Femur (tissue), 1 donor: ENCODE measurements around the gene CAPN2.
"Not testable (repeated sequence)": the region's sequence is repeated elsewhere in the genome, so short reads cannot be mapped to it uniquely, and the experiment has no call there.

Source experiments
- DNase-seq: peaks from one replicate; pipeline ENCODE4 v3.0.0-alpha.2; 2017

CAPN2 gene

GRCh38 chr1:223717123-223717522, 4.8 kb downstream of the CAPN2 start:
- no peak for DNase-seq

DNA sequence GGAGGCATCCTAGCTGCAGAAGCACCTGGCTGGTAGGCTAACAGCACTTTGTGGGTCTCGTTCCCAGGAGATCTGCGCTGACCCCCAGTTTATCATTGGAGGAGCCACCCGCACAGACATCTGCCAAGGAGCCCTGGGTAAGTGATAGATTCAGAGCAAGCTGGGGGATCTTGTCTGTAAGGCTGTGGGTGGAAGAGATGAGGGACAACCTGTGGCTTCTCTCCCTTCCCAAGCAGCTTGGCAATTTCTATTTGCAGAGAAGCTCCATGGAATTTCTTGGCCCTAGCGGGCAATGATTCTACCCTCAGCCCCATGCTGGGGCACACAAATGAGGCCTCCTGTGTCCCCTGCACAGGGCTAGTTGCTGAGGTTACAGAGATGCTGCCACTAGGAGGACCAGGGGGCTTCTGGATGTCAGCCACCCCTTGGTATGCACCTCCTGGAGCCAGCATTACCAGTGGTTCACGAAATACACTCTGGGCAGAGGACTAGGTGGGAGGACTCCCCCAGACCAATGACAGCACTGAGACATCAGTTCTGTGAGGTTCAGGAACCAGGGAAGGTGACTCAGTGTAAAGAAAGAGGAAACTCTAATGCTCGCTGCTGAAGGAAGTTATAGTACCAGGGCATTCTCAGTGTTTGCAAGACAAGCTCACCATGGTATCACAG, 5.5 kb downstream of the CAPN2 start:
- no peak for DNase-seq

GRCh38 chr1:223718850-223719249, 6.5 kb downstream of the CAPN2 start:
- no peak for DNase-seq

DNA sequence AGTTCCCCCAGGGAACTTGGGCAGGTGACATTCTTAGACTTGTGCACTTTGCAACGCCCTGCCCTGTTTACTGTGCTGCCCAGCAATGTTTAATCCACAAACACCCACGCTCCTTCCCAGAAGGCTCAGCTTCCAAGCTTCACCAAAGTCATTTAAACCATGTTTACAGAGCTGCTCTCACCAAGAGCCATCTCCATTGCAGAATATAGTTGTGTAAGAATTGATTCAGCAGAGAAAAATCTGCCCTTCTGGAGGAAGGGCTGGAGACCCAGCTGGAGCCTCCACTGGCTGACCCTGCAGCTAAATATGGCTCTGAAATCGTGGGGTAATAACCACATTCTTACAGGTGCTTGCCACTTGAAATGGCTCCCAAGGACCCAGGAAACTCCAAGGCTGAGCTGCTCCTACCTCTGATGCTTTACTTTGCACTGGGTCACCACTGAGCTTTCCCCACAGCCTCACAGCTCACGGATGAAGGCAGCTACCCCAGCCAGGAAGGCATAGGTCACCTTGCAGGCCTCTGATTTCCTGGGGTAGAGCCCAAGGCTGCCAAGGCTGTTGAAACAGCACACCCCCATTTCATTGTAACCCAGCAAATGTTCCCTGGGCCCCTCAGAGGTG, 8.7 kb downstream of the CAPN2 start:
- DNase-seq, result no peak

DNA sequence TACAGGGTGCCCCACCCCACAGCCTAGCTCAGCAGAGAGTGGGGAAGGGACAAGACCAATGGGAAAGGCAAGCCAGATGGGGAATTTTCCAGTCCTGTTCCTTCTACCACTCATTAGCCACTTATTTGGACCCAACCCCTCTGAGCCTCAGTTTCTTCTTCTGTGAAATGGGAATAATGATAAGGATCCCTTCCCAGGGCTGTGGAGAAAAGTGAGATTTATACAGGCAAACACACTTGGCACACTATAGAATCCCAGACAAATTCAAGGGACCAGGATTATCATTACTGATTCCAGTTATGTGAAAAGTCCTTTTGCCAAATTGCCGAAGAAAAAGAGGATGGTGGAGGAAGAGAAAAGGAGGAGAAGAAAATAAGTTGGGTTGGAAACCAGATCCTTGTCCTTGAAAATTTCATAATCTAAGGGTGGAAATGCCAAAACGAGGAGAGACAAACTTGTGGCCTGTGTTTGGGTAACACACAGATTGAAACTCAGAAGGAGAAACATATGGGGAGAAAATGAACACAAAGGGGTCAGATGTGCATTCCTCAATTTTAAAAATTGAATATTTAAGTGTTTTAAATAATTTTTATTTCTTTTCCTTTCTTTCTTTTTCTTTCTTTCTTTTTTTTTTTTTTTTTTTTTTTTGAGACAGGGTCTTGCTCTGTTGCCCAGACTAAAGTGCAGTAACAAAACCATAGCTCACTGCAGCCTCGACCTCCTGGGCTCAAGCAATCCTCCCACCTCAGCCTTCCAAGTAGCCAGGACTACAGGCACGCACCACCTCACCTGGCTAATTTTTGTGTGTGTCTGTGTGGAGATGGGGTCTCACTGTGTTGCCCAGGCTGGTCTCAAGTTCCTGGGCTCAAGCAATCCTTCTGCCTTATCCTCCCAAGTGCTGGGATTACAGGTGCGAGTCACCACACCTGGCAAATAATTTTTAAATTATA, 9.6 kb downstream of the CAPN2 start:
- no peak for DNase-seq

- no peak for DNase-seq
Measured at GRCh38 chr1:223723351-223723904, 11.1 kb downstream of the CAPN2 start.

DNA sequence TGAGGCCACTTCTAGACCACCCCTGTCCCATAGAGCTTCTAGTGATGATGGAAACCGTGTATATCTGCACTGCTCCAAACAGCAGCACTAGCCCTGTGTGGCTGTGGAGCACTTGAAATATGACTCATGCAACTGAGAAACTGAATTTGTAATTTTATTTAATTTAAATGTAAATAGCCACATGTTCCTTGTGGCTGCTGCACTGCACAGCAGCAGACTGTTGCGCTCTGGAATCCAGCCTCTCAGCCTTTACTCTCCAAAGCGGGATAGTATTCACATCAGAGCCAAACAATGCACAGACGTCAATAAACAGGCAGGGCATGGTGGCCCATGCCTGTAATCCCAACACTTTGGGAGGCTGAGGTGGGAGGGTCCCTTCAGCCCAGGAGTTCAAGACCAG, 12.0 kb downstream of the CAPN2 start:
- no peak for DNase-seq

DNA sequence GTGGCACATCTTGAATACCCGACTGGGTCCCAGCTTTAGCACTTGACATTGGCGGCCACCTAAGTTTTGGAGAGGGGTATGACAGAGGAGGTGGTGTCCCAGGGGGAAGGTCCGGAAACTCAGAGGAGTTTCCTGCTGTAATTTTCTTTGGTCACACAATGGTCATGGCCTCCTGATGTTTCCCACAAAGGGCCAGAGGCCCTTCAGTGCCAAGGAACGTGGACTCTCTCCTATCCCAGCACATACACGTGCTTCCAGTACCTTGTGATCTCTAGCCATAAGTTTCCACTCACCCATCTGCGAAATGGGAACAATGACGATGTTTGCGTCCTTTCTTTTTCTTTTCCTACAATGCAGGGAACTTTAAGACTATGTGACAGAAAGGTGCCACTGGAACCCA, 13.2 kb downstream of the CAPN2 start:
- DNase-seq, result no peak

- DNase-seq, result peak; percentile 86
Measured at GRCh38 chr1:223726380-223727001, 14.2 kb downstream of the CAPN2 start.

- no peak for DNase-seq
Measured at GRCh38 chr1:223727541-223727940, 15.2 kb downstream of the CAPN2 start.

DNA sequence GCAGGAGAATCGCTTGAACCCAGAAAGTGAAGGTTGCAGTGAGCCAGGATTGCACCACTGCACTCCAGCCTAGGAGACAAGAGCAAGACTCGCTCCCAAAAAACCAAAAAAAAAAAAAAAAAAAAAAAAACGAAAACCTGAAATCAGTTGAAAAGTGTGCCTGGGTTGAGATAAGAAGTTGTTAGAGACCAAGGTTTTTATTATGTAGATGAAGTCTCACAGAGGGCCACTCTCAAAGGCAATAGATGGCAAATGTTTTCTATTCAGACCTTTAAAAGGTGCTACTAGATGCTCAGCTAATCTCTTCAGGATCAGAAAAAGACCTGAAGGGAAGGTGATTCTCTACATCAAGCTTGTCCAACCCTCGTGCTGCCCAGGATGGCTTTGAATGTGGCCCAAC, 17.6 kb downstream of the CAPN2 start:
- no peak for DNase-seq

DNA sequence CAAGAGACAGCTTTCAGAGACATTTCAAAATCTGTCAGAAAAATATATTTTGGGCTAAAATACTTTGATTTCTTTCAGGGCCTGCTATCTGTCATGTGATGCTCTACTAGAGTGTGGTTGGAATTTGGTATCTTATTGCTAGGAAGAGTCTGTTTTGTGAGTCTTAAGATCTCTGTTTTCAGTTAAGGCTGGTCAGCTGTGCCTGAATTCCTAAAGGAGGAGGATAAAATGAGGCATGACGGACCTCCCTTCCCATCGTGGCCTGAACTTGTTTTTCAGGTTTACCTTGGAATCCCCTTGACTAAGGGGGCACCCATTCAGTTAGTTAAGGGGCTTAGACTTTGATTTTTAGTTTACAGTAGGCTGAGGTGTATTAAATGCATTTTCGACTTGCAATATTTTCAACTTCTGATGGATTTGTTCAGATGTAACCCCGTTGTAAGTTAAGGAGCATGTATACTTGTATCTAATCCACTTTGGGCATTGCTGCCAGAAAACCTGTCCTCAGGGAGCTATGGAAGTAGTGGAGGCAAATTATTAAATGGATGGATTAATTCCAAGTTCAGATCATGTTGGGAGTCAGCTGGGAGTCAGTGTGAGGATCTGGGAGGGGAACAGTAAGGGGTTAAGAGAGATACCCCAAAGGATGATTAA, 18.3 kb downstream of the CAPN2 start:
- DNase-seq, result no peak

- DNase-seq, result peak; percentile 71
Measured at GRCh38 chr1:223731133-223731770, 18.9 kb downstream of the CAPN2 start.

DNA sequence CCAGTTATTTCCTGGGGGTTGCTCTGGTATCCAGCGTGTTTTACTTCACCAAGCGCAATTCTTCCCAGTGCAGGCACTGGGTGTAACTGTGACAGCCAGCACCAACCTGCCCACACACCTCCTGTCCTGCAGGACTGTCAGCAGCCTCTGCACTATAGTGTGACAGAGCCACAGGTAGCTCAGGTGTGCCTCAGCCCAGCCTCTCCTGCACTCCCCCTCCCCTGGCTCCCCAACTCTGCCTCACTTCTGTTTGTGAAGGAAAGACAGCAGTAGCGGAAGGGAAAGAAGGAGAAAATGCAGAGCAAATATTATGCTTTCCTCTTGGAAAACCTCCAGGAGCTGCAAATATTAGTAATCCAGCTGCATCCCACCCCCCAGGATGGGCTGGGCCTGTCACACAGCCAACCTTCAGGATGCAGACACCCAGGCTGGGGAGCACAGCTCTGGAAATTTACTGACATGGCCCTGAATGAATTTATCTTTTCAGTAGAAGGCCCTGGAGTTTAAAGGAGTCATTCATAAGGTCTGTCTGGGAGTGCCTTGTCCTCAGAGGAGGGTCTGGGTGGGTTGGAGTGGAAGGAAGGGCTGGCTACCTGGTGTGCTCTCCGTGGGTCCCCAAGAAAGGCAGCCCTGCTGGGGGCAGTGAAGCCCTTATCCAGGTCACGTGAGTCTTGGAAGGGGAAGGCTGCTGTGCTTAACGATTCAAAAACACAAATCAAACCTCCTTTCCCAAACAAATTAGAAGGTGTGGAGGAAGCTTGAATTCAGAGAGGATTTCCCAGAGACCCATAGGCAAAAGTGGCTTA, 20.9 kb downstream of the CAPN2 start:
- peak; percentile 75 for DNase-seq

DNA sequence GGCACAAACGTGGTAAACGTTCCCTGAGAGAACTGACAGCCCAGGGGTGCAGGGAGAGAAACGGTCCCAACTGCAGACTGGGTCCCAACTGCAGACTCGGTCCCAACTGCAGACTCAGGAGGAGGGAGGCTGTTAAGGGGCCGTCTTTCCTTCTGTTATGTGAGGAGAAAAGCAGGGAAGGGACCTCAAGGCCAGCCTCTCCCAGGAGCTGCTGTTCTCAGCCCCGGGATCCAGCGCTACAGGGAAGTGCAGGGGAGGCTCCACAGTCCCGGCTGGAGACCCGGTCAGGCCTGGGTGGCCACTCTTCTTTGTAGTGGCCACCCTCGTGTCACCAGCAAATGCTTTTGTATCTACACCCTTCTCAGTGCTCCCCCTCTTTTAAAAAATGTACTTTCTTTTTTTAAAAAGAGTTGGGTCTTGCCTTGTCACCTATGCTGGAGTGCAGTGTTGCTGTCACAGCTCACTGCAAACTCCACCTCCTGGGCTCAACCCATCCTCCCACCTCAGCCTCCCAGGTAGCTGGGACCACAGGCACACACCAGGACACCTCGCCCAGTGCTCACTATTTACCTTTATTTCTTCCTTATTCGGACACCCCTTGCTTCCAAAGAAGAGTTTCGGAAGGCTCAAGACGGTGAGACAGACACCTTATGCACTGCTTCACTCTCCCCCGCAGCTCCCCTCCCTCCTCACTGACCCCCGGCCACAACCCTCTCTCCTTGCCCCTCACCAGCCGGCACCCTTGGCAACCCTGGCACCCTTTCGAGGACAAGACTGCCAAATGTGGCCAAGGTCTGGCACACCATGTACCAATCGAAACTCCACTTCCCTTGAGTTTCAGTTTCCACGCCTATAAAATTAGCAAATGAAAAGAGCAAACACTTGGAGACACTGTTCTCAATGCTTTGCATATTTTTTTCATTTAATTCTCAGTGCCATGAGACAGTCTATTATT, 21.8 kb downstream of the CAPN2 start:
- DNase-seq, result no peak

- not testable (repeated sequence) for DNase-seq
Measured at GRCh38 chr1:223736638-223737037, 24.3 kb downstream of the CAPN2 start.

DNA sequence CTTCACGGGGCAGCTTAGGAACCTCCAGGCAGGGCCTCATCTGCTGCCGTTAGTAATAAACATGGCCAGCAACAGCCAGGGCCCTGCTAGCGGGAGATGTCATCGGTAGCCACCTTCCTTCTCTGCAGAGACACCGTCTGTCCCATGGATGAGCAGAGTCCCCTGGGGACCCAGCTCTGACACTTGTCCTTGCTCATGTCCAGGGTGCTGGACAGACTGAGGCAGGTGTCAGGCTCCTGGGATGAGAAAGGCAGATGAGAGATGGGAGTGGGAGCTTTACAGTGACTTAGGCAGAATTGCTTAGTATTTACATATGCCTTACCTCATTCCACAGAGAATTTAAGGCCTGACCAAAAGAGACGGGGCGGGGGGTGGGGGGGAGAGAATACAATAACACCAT, 25.0 kb downstream of the CAPN2 start:
- DNase-seq, result no peak

GRCh38 chr1:223738465-223739365, 26.4 kb downstream of the CAPN2 start:
- DNase-seq, result no peak
